H1 (cell line): ENCODE data around the gene KLHDC8A.

Experiments used
- BACH1 ChIP-seq: IDR thresholded peaks from 2 replicates; pipeline ENCODE4 v1.6.1; 2012; ENCODE audit warnings: low read length, improper control_type of control experiment
- CTCF ChIP-seq, 3 experiments: IDR thresholded peaks; 1 replicate in 2 of 3; 2 replicates in 1 of 3; pipeline versions ENCODE4 v1.5.1 to v1.6.1; 2011; ENCODE audit warnings: low read length in 3 of 3, mild to moderate bottlenecking in 3 of 3, inconsistent platforms in 2 of 3, low read depth in 1 of 3, moderate library complexity in 1 of 3; ENCODE audit not compliant: insufficient read depth in 1 of 3; ENCODE audit errors: control extremely low read depth in 1 of 3
- EGR1 ChIP-seq: IDR thresholded peaks from 2 replicates; pipeline ENCODE4 v1.6.1; 2011; ENCODE audit warnings: low read depth, low read length, borderline replicate concordance
- EZH2 ChIP-seq: fragments of 200-600 bp; sonication (generic); IDR thresholded peaks from 2 replicates; pipeline ENCODE4 v1.7.1; 2012; ENCODE audit warnings: low read depth, mild to moderate bottlenecking, moderate library complexity, low read length, inconsistent platforms; ENCODE audit not compliant: severe bottlenecking
- KDM1A ChIP-seq: fragments of 200-600, 300-600 bp; sonication (generic); IDR thresholded peaks from 2 replicates; pipeline ENCODE4 v1.7.1; 2016; ENCODE audit warnings: mild to moderate bottlenecking, low read length, borderline replicate concordance
- POLR2A ChIP-seq, 2 experiments: IDR thresholded peaks; 1 replicate in 1 of 2; 2 replicates in 1 of 2; pipeline ENCODE4 v1.6.1; 2011; ENCODE audit warnings: low read depth in 2 of 2, low read length in 2 of 2, mild to moderate bottlenecking in 2 of 2; ENCODE audit errors: control extremely low read depth in 1 of 2
- RNF2 ChIP-seq: fragments of 200-900, 300-1000 bp; sonication (generic); IDR thresholded peaks from 2 replicates; pipeline ENCODE4 v1.7.1; 2016; ENCODE audit warnings: borderline replicate concordance, low read depth, mild to moderate bottlenecking, antibody characterized with exemption, low read length; ENCODE audit not compliant: poor library complexity, severe bottlenecking; ENCODE audit errors: missing control alignments
- SRF ChIP-seq: IDR thresholded peaks from 2 replicates; pipeline ENCODE4 v1.6.1; 2011; ENCODE audit warnings: mild to moderate bottlenecking, low read depth, low read length, moderate library complexity
- TAF7 ChIP-seq: optimal IDR thresholded peaks from 2 replicates; pipeline ENCODE3; 2011; ENCODE audit warnings: low read depth, mild to moderate bottlenecking, inconsistent platforms, low read length, moderate library complexity, borderline replicate concordance
- TCF12 ChIP-seq: IDR thresholded peaks from 2 replicates; pipeline ENCODE4 v1.6.1; 2011; ENCODE audit warnings: low read depth, mild to moderate bottlenecking, low read length

GRCh38 chr1:205356440-205357139, at the start of gene KLHDC8A:
- no peak for TF ChIP-seq CTCF (IDR thresholded peaks at IDR 0.05; ENCODE audit: control extremely low read depth in 1 of 3, insufficient read depth in 1 of 3, low read depth in 1 of 3, low read length in 3 of 3)
- no peak for TF ChIP-seq RNF2
- no peak for TF ChIP-seq KDM1A
- TF ChIP-seq BACH1: no peak
- TF ChIP-seq SRF: no peak
- no peak for TF ChIP-seq TAF7
- no peak for TF ChIP-seq POLR2A (IDR thresholded peaks at IDR 0.05; ENCODE audit: control extremely low read depth in 1 of 2, low read depth in 2 of 2, low read length in 2 of 2)
- TF ChIP-seq TCF12: no peak
- peak; percentile 42; the same call in 1 of the 2 replicates for TF ChIP-seq EGR1
- no peak for TF ChIP-seq EZH2
